GM12864 (cell line): ENCODE measurements around the gene GMPR.
A peak's percentile ranks its signal among the peaks of the same experiment; 100 is the strongest.

Experiments used
- DNase-seq: peaks from one replicate; pipeline ENCODE4 v3.0.0-alpha.2; 2011; ENCODE audit warnings: low read depth
- H3K4me3 ChIP-seq: 2 replicates; pipeline ENCODE4 v1.5.1; 2011; ENCODE audit warnings: mild to moderate bottlenecking, low read depth, low read length, control low read depth
- CTCF ChIP-seq: IDR thresholded peaks from 2 replicates; pipeline ENCODE4 v1.5.1; 2011; ENCODE audit warnings: low read depth, mild to moderate bottlenecking, moderate library complexity, low read length, control low read depth, inconsistent platforms; ENCODE audit errors: missing control alignments

Gene GMPR

GRCh38 chr6:16336056-16336818, 97.8 kb downstream of the GMPR start:
- DNase-seq = no peak
- peak; percentile 35 for TF ChIP-seq CTCF
- H3K4me3 ChIP-seq = no peak overlapping the region

- no peak for TF ChIP-seq CTCF
- DNase-seq = no peak
- no peak overlapping the region for H3K4me3 ChIP-seq
Measured at GRCh38 chr6:16336911-16337294, 98.5 kb downstream of the GMPR start.

GRCh38 chr6:16337295-16337975, 99.0 kb downstream of the GMPR start:
- no peak for DNase-seq
- no peak overlapping the region for H3K4me3 ChIP-seq
- no peak for TF ChIP-seq CTCF

GRCh38 chr6:16338577-16339264, 100.3 kb downstream of the GMPR start:
- peak; percentile 29 for TF ChIP-seq CTCF
- no peak overlapping the region for H3K4me3 ChIP-seq
- no peak for DNase-seq

GRCh38 chr6:16339265-16339587, 100.8 kb downstream of the GMPR start:
- H3K4me3 ChIP-seq = no peak overlapping the region
- no peak for TF ChIP-seq CTCF
- DNase-seq = no peak

- no peak overlapping the region for H3K4me3 ChIP-seq
- DNase-seq = no peak
- no peak for TF ChIP-seq CTCF
Measured at GRCh38 chr6:16343593-16343992, 105.2 kb downstream of the GMPR start.
